A549 (cell line): Measurements from ENCODE around the gene RALBP1. TPM values are rescaled to one million over a fixed set of nuclear protein-coding genes. Genes with fewer than 3 reads are reported as not detected.

Experiments used
- ATAC-seq, 2 experiments: fragments of 200-7000 bp in 1 of 2; fragments of >200 bp in 1 of 2; cut with Nextera tagmentation in 1 of 2; cut with Tn5 transposase in 1 of 2; 3 replicates each; pipeline versions ENCODE4 v1.8.0 to v1.9.1; 2018 to 2020; ENCODE audit warnings: mild to moderate bottlenecking in 1 of 2, moderate library complexity in 1 of 2
- CTCF ChIA-PET: fragments of 300-600 bp; sonication (Branson Sonifier 250); formaldehyde crosslinking; extraction: SDS; loops from one replicate; lab custom pipeline; 2021; ENCODE audit warnings: antibody characterized with exemption, inconsistent platforms; lab: Yijun Ruan, JAX
- POLR2A ChIA-PET: fragments of 350-600 bp; formaldehyde crosslinking; extraction: SDS; loops from one replicate; lab custom pipeline; 2021; ENCODE audit warnings: antibody characterized with exemption, inconsistent platforms; lab: Yijun Ruan, JAX
- DNase-seq, 2 experiments: peaks; one replicate each; pipeline versions ENCODE4 v3.0.0 to v3.0.0-alpha.2; 2011 to 2016; ENCODE audit warnings: low read depth in 1 of 2, low spot score in 1 of 2
- FAIRE-seq: peaks from 2 replicates; lab custom pipeline; 2011; peaks lifted over from hg19 to GRCh38; lab: Jason Lieb, UNC
- H3K27ac ChIP-seq, 2 experiments: fragments of >200 bp; sonication (Bioruptor Twin); formaldehyde crosslinking; 3 replicates each; pipeline ENCODE4 v1.5.1; 2016 to 2017
- H3K4me1 ChIP-seq: fragments of >200 bp; sonication (Bioruptor Twin); formaldehyde crosslinking; 3 replicates; pipeline ENCODE4 v1.6.1; 2016
- H3K4me2 ChIP-seq: fragments of >200 bp; sonication (Bioruptor Twin); formaldehyde crosslinking; 3 replicates; pipeline ENCODE4 v1.6.1; 2016
- H3K4me3 ChIP-seq: fragments of >200 bp; sonication (Bioruptor Twin); formaldehyde crosslinking; 3 replicates; pipeline ENCODE4 v1.5.1; 2016
- H3K9me3 ChIP-seq: fragments of >200 bp; sonication (Bioruptor Twin); formaldehyde crosslinking; 3 replicates; pipeline ENCODE4 v1.6.1; 2016
- BCL3 ChIP-seq: fragments of >200 bp; sonication (Bioruptor Twin); formaldehyde crosslinking; IDR thresholded peaks from 3 replicates; pipeline ENCODE4 v1.6.1; 2016
- BHLHE40 ChIP-seq: IDR thresholded peaks from 2 replicates; pipeline ENCODE4 v1.6.1; 2012; ENCODE audit warnings: low read depth, low read length, inconsistent platforms
- GATA3 ChIP-seq: IDR thresholded peaks from 2 replicates; pipeline ENCODE4 v1.6.1; 2012; ENCODE audit warnings: borderline replicate concordance
- HDAC2 ChIP-seq: fragments of 200-600 bp; sonication (generic); IDR thresholded peaks from 2 replicates; pipeline ENCODE4 v1.6.1; 2016
- HES2 ChIP-seq: fragments of >200 bp; sonication (Bioruptor Twin); formaldehyde crosslinking; IDR thresholded peaks from 2 replicates; pipeline ENCODE4 v1.6.1; 2016
- HOXA7 ChIP-seq: fragments of 250-450 bp; sonication (Bioruptor Pico); IDR thresholded peaks from 2 replicates; pipeline ENCODE4 v1.5.0; 2020; ENCODE audit warnings: mild to moderate bottlenecking, moderate library complexity
- HOXB13 ChIP-seq: fragments of 250-450 bp; sonication (Bioruptor Pico); IDR thresholded peaks from 2 replicates; pipeline ENCODE4 v1.5.0; 2020; ENCODE audit warnings: low read depth, mild to moderate bottlenecking, moderate library complexity
- JUN ChIP-seq, 2 experiments: fragments of >200 bp; sonication (Bioruptor Twin); formaldehyde crosslinking; IDR thresholded peaks; 2 replicates in 1 of 2; 3 replicates in 1 of 2; pipeline ENCODE4 v1.6.1; 2016 to 2017
- JUNB ChIP-seq: fragments of >200 bp; sonication (Bioruptor Twin); formaldehyde crosslinking; IDR thresholded peaks from 2 replicates; pipeline ENCODE4 v1.6.1; 2016
- KDM1A ChIP-seq: fragments of 200-600 bp; sonication (generic); IDR thresholded peaks from 2 replicates; pipeline ENCODE4 v1.6.1; 2016; ENCODE audit warnings: low read depth, mild to moderate bottlenecking
- KDM5A ChIP-seq: fragments of 200-600 bp; sonication (generic); IDR thresholded peaks from 2 replicates; pipeline ENCODE4 v1.6.1; 2016; ENCODE audit warnings: antibody characterized with exemption, mild to moderate bottlenecking
- MAX ChIP-seq: IDR thresholded peaks from 2 replicates; pipeline ENCODE4 v1.6.1; 2012
- NR3C1 ChIP-seq: fragments of >200 bp; sonication (Bioruptor Twin); formaldehyde crosslinking; IDR thresholded peaks from 3 replicates; pipeline ENCODE4 v1.6.1; 2017
- POLR2A ChIP-seq: IDR thresholded peaks from 2 replicates; pipeline ENCODE4 v1.6.1; 2012; ENCODE audit warnings: mild to moderate bottlenecking, low read length
- RAD21 ChIP-seq, 2 experiments: fragments of >200 bp in 1 of 2; sonication (Bioruptor Twin) in 1 of 2; formaldehyde crosslinking in 1 of 2; IDR thresholded peaks in 1 of 2; conservative IDR thresholded peaks in 1 of 2; 2 replicates in 1 of 2; 3 replicates in 1 of 2; pipeline ENCODE4 v1.6.1; 2012 to 2018; ENCODE audit warnings: inconsistent platforms in 1 of 2
- RCOR1 ChIP-seq: fragments of 150-350 bp; IDR thresholded peaks from 2 replicates; pipeline ENCODE4 v1.6.1; 2014; ENCODE audit warnings: antibody characterized with exemption, low read length, low read depth
- USF2 ChIP-seq: fragments of 450-650 bp; IDR thresholded peaks from 2 replicates; pipeline ENCODE4 v1.6.1; 2014; ENCODE audit warnings: antibody characterized with exemption
- ZC3H11A ChIP-seq: fragments of 450-650 bp; IDR thresholded peaks from 2 replicates; pipeline ENCODE4 v1.6.1; 2014; ENCODE audit warnings: antibody characterized with exemption, mild to moderate bottlenecking
- ZNF302 ChIP-seq: fragments of 250-450 bp; sonication (Bioruptor Pico); IDR thresholded peaks from 2 replicates; pipeline ENCODE4 v1.9.0; 2021; ENCODE audit warnings: inconsistent platforms, mild to moderate bottlenecking, moderate library complexity
- ZSCAN20 ChIP-seq: fragments of 250-450 bp; sonication (Bioruptor Pico); IDR thresholded peaks from 2 replicates; pipeline ENCODE4 v1.8.0; 2022; ENCODE audit warnings: mild to moderate bottlenecking, moderate library complexity
- WGBS: methylation state at CpG from one replicate; pipeline ENCODE4 v1.1.6; 2017; ENCODE audit errors: missing lambda C conversion rate; 5-methylcytosine and 5-hydroxymethylcytosine counted together
- polyA plus RNA-seq, 4 experiments: library from polyadenylated mRNA; depleted of rRNA in 3 of 4; stranded (reverse); fragments of >200 nt; fragmentation: RNase III in 1 of 4; extraction: RNeasy Plus Mini Kit Qiagen cat#74134 plus additional on column Dnase treatment in 1 of 4; gene quantifications; 2 replicates in 3 of 4; 3 replicates in 1 of 4; pipeline ENCODE4 v1.2.3, GENCODE V29; 2011 to 2017
- TF ChIP-seq, protein P1 (sequence below): fragments of 250-450 bp; sonication (Bioruptor Pico); IDR thresholded peaks from 2 replicates; pipeline ENCODE4 v1.5.0; 2021; ENCODE audit warnings: mild to moderate bottlenecking, moderate library complexity, borderline replicate concordance
- TF ChIP-seq, protein P2 (sequence below): fragments of 250-450 bp; sonication (Bioruptor Pico); IDR thresholded peaks from 2 replicates; pipeline ENCODE4 v1.5.0; 2020; ENCODE audit warnings: low read depth, mild to moderate bottlenecking, moderate library complexity

Gene RALBP1
- polyA plus RNA-seq, 2 of the 4 experiments (the other 2 are of a cell fraction) = 35.6 to 38.2 TPM

GRCh38 chr18:9550429-9550828, 75.1 kb downstream of the RALBP1 start (continued):
- TF ChIP-seq HDAC2 = no peak
- TF ChIP-seq ZC3H11A = no peak

GRCh38 chr18:9552191-9552590, 76.9 kb downstream of the RALBP1 start:
- CTCF ChIA-PET = no interaction called here
- Histone ChIP-seq H3K9me3 (peaks cover 8% of the 10 kb centered on the region; the same call in 1 of the 3 replicates), H3K4me2 (no peak overlapping the region), H3K4me1 (no peaks in the 10 kb centered on the region), H3K4me3 (no peak overlapping the region), H3K27ac (no peak overlapping the region)
- DNase-seq (no peak), ATAC-seq (no peak), FAIRE-seq (no peak)
- WGBS = 97% methylated on average over 3 of the region's 3 CpGs
- POLR2A ChIA-PET = no interaction called here
- no peak for TF ChIP-seq NR3C1
- TF ChIP-seq ZNF302 (CRISPR knock-in tag) = no peak
- TF ChIP-seq, protein P1, sequence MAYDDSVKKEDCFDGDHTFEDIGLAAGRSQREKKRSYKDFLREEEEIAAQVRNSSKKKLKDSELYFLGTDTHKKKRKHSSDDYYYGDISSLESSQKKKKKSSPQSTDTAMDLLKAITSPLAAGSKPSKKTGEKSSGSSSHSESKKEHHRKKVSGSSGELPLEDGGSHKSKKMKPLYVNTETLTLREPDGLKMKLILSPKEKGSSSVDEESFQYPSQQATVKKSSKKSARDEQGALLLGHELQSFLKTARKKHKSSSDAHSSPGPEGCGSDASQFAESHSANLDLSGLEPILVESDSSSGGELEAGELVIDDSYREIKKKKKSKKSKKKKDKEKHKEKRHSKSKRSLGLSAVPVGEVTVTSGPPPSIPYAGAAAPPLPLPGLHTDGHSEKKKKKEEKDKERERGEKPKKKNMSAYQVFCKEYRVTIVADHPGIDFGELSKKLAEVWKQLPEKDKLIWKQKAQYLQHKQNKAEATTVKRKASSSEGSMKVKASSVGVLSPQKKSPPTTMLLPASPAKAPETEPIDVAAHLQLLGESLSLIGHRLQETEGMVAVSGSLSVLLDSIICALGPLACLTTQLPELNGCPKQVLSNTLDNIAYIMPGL (CRISPR knock-in tag) = no peak
- TF ChIP-seq KDM1A = no peak
- no peak for TF ChIP-seq RAD21 (conservative IDR thresholded peaks at IDR 0.05 in 1 of 2, IDR thresholded peaks at IDR 0.05 in 1 of 2)
- TF ChIP-seq GATA3 = no peak
- no peak for TF ChIP-seq USF2
- no peak for TF ChIP-seq HOXA7 (CRISPR knock-in tag)
- TF ChIP-seq, protein P2, sequence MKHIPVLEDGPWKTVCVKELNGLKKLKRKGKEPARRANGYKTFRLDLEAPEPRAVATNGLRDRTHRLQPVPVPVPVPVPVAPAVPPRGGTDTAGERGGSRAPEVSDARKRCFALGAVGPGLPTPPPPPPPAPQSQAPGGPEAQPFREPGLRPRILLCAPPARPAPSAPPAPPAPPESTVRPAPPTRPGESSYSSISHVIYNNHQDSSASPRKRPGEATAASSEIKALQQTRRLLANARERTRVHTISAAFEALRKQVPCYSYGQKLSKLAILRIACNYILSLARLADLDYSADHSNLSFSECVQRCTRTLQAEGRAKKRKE (CRISPR knock-in tag) = no peak
- no peak for TF ChIP-seq JUNB

DNA sequence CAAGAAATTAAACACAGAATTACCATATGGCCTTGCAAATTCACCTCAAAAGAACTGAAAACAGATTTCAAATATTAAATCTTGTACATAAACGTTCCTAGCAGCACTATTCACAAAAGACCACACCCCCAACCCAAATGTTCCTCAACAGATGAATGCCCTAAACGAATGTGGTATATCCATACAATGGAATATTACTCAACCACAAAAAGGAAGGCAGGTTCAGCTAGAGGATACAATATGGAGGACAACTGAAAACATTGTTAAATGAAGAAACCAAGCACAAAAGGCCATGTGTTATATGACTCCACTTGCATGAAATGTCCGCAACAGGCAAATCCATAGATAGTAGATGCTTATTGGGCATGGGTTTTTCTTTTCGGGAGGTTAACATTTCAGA, 77.3 kb downstream of the RALBP1 start:
- H3K4me3 ChIP-seq = no peak overlapping the region
- no peaks in the 10 kb centered on the region for H3K4me1 ChIP-seq
- TF ChIP-seq ZC3H11A (no peak), KDM5A (no peak), HOXB13 (no peak), BHLHE40 (no peak), JUN (IDR thresholded peaks at IDR 0.05) (no peak), HES2 (no peak), BCL3 (no peak), MAX (no peak), ZSCAN20 (CRISPR knock-in tag) (no peak), RCOR1 (no peak), POLR2A (no peak)
- H3K9me3 ChIP-seq = peaks cover 8% of the 10 kb centered on the region; the same call in 1 of the 3 replicates
- ChIA-PET CTCF (interaction anchor here (1.0 kb wide), 1 partner anchor 10 kb away, joined by 3 read pairs; no protein-coding TSS in a partner anchor), POLR2A (no interaction called here)
- FAIRE-seq (no peak), ATAC-seq (no peak), DNase-seq (no peak)
- H3K27ac ChIP-seq = no peak overlapping the region
- H3K4me2 ChIP-seq = no peak overlapping the region
- 86% methylated on average over 4 of the region's 4 CpGs for WGBS
